ENCODE data around the gene BUB3. TPM values are rescaled to one million over a fixed set of nuclear protein-coding genes. Genes with fewer than 3 reads are reported as not detected.

BUB3 gene
- polyA plus RNA-seq, 2 of the 4 experiments (the other 2 are of a cell fraction): 216 to 229 TPM

DNA sequence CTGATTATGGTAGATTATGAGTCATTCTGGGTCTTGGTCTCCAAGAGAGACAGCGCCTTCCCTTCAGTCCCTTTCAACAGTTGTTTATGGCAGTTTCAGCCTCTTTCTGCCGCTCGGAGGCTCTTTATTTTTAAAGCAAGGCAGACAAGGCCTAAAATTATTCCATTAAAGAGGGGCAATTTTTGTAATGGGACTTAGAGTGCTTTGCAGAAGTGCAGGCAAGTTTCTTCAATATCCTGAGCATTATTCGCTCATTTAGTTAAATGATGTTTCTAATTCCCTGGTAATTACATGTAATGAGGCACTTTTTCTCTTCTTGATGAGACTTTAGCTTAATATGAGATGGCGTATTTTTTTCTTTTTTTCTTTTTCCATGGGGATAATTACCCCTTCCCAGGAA is 33.6 kb downstream of the BUB3 start:
- ATAC-seq (no peak), FAIRE-seq (no peak), DNase-seq (ENCODE audit: low read depth in 1 of 2, low spot score in 1 of 2) (no peak)
- WGBS (ENCODE audit: missing lambda C conversion rate): 90% methylated on average over 5 of the region's 5 CpGs
- Histone ChIP-seq H3K27ac (no peak overlapping the region), H3K9me3 (peaks cover 22% of the 10 kb centered on the region), H3K4me3 (no peak overlapping the region), H3K4me2 (no peak overlapping the region), H3K4me1 (no peaks in the 10 kb centered on the region)
- ChIA-PET CTCF (no interaction called here), POLR2A (no interaction called here)
- TF ChIP-seq, protein P1, sequence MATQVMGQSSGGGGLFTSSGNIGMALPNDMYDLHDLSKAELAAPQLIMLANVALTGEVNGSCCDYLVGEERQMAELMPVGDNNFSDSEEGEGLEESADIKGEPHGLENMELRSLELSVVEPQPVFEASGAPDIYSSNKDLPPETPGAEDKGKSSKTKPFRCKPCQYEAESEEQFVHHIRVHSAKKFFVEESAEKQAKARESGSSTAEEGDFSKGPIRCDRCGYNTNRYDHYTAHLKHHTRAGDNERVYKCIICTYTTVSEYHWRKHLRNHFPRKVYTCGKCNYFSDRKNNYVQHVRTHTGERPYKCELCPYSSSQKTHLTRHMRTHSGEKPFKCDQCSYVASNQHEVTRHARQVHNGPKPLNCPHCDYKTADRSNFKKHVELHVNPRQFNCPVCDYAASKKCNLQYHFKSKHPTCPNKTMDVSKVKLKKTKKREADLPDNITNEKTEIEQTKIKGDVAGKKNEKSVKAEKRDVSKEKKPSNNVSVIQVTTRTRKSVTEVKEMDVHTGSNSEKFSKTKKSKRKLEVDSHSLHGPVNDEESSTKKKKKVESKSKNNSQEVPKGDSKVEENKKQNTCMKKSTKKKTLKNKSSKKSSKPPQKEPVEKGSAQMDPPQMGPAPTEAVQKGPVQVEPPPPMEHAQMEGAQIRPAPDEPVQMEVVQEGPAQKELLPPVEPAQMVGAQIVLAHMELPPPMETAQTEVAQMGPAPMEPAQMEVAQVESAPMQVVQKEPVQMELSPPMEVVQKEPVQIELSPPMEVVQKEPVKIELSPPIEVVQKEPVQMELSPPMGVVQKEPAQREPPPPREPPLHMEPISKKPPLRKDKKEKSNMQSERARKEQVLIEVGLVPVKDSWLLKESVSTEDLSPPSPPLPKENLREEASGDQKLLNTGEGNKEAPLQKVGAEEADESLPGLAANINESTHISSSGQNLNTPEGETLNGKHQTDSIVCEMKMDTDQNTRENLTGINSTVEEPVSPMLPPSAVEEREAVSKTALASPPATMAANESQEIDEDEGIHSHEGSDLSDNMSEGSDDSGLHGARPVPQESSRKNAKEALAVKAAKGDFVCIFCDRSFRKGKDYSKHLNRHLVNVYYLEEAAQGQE (IDR thresholded peaks at IDR 0.05): no peak
- no peak for TF ChIP-seq POLR2A (IDR thresholded peaks at IDR 0.05; ENCODE audit: low read length)

DNA sequence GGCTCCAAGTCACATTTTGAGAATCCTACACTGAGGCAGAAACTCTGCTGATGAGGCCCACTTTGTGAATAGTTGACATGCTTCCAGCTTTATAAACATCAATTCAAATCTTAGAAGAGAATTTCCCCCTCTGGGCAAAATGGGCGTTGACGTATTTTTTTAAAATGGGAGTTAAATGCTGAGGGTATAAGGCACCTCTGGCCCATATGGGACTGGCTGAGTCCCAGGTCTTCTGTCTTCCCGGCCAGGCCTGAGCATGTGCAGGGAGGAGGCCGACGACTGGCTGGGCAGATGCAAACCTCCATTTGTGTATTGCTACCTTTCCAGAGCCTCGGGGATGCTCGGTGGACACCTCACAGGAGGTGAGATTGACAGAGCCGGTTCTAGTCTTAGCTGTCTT is 37.7 kb downstream of the BUB3 start:
- Histone ChIP-seq H3K4me3 (no peak overlapping the region), H3K9me3 (no peaks in the 10 kb centered on the region), H3K4me2 (no peak overlapping the region), H3K4me1 (no peaks in the 10 kb centered on the region), H3K27ac (no peak overlapping the region)
- CTCF ChIA-PET: no interaction called here
- WGBS (ENCODE audit: missing lambda C conversion rate): 86% methylated on average over 8 of the region's 8 CpGs
- POLR2A ChIA-PET: no interaction called here
- TF ChIP-seq, protein P2, sequence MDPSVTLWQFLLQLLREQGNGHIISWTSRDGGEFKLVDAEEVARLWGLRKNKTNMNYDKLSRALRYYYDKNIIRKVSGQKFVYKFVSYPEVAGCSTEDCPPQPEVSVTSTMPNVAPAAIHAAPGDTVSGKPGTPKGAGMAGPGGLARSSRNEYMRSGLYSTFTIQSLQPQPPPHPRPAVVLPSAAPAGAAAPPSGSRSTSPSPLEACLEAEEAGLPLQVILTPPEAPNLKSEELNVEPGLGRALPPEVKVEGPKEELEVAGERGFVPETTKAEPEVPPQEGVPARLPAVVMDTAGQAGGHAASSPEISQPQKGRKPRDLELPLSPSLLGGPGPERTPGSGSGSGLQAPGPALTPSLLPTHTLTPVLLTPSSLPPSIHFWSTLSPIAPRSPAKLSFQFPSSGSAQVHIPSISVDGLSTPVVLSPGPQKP (IDR thresholded peaks at IDR 0.05; ENCODE audit: low read depth, low read length): no peak
- TF ChIP-seq, protein P3, sequence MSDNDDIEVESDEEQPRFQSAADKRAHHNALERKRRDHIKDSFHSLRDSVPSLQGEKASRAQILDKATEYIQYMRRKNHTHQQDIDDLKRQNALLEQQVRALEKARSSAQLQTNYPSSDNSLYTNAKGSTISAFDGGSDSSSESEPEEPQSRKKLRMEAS (IDR thresholded peaks at IDR 0.05): no peak
- TF ChIP-seq HOXB13 (CRISPR knock-in tag; IDR thresholded peaks at IDR 0.05; ENCODE audit: low read depth) (no peak), HOXA7 (CRISPR knock-in tag; IDR thresholded peaks at IDR 0.05) (no peak), FOSL2 (IDR thresholded peaks at IDR 0.05) (no peak), FOSL2 (CRISPR knock-in tag; IDR thresholded peaks at IDR 0.05) (no peak), KDM5A (IDR thresholded peaks at IDR 0.05) (no peak), EHMT2 (IDR thresholded peaks at IDR 0.05; ENCODE audit: low read depth) (no peak), TFCP2L1 (CRISPR knock-in tag; IDR thresholded peaks at IDR 0.05) (no peak), CHD4 (IDR thresholded peaks at IDR 0.05; ENCODE audit: borderline replicate concordance) (no peak), FOXS1 (CRISPR knock-in tag; IDR thresholded peaks at IDR 0.05) (no peak), HOXB5 (CRISPR knock-in tag; IDR thresholded peaks at IDR 0.05) (no peak), CBX2 (IDR thresholded peaks at IDR 0.05; ENCODE audit: borderline replicate concordance, low read depth) (no peak), EHF (CRISPR knock-in tag; IDR thresholded peaks at IDR 0.05) (no peak), NR3C1 (IDR thresholded peaks at IDR 0.05) (no peak)
- TF ChIP-seq, protein P4, sequence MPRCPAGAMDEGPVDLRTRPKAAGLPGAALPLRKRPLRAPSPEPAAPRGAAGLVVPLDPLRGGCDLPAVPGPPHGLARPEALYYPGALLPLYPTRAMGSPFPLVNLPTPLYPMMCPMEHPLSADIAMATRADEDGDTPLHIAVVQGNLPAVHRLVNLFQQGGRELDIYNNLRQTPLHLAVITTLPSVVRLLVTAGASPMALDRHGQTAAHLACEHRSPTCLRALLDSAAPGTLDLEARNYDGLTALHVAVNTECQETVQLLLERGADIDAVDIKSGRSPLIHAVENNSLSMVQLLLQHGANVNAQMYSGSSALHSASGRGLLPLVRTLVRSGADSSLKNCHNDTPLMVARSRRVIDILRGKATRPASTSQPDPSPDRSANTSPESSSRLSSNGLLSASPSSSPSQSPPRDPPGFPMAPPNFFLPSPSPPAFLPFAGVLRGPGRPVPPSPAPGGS (IDR thresholded peaks at IDR 0.05): no peak
- TF ChIP-seq, protein P5, sequence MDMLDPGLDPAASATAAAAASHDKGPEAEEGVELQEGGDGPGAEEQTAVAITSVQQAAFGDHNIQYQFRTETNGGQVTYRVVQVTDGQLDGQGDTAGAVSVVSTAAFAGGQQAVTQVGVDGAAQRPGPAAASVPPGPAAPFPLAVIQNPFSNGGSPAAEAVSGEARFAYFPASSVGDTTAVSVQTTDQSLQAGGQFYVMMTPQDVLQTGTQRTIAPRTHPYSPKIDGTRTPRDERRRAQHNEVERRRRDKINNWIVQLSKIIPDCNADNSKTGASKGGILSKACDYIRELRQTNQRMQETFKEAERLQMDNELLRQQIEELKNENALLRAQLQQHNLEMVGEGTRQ (IDR thresholded peaks at IDR 0.05): no peak
- ATAC-seq (no peak), DNase-seq (ENCODE audit: low read depth in 1 of 2, low spot score in 1 of 2) (no peak), FAIRE-seq (no peak)
